Smooth muscle cell (in vitro differentiated cells): ENCODE data around the gene ZNF117. TPM values are rescaled to one million over a fixed set of nuclear protein-coding genes. Genes with fewer than 3 reads are reported as not detected.

Source experiments
- DNase-seq: peaks from one replicate; lab custom pipeline; 2025; ENCODE audit not compliant: unreplicated experiment; lab: John Stamatoyannopoulos, UW
- H2AFZ ChIP-seq: fragments of 200-600 bp; sonication (generic); 2 replicates; pipeline ENCODE4 v1.6.0; 2016; ENCODE audit warnings: antibody characterized with exemption, low read depth, mild to moderate bottlenecking
- H3F3A ChIP-seq: fragments of 200-600 bp; sonication (generic); 2 replicates; pipeline ENCODE4 v1.6.0; 2017; ENCODE audit warnings: antibody characterized with exemption, low read depth
- H3K27ac ChIP-seq: fragments of 200-600 bp; sonication (generic); 2 replicates; pipeline ENCODE4 v1.5.1; 2016; ENCODE audit warnings: low read depth, mild to moderate bottlenecking
- H3K27me3 ChIP-seq: fragments of 200-600 bp; sonication (generic); 2 replicates; pipeline ENCODE4 v1.6.1; 2016; ENCODE audit warnings: low read depth, mild to moderate bottlenecking
- H3K36me3 ChIP-seq: fragments of 200-600 bp; sonication (generic); 2 replicates; pipeline ENCODE4 v1.5.1; 2016; ENCODE audit warnings: low read depth
- H3K4me1 ChIP-seq: fragments of 200-600 bp; sonication (generic); 2 replicates; pipeline ENCODE4 v1.5.1; 2016; ENCODE audit warnings: low read depth
- H3K4me2 ChIP-seq: fragments of 200-600 bp; sonication (generic); 2 replicates; pipeline ENCODE4 v1.6.0; 2016; ENCODE audit warnings: mild to moderate bottlenecking
- H3K4me3 ChIP-seq: fragments of 200-600 bp; sonication (generic); 2 replicates; pipeline ENCODE4 v1.5.1; 2016; ENCODE audit warnings: mild to moderate bottlenecking
- H3K79me2 ChIP-seq: fragments of 200-600 bp; sonication (generic); 2 replicates; pipeline ENCODE4 v1.6.0; 2016; ENCODE audit warnings: low read depth, mild to moderate bottlenecking
- H3K9ac ChIP-seq: fragments of 200-600 bp; sonication (generic); 2 replicates; pipeline ENCODE4 v1.6.0; 2016; ENCODE audit warnings: low read depth
- H3K9me3 ChIP-seq: fragments of 200-600 bp; sonication (generic); replicated peaks from 2 replicates; pipeline ENCODE4 v1.5.1; 2016; ENCODE audit warnings: low read depth
- H4K20me1 ChIP-seq: fragments of 200-600 bp; sonication (generic); 2 replicates; pipeline ENCODE4 v1.6.0; 2016; ENCODE audit warnings: low read depth
- CTCF ChIP-seq: fragments of 200-600 bp; sonication (generic); IDR thresholded peaks from 2 replicates; pipeline ENCODE4 v1.5.1; 2017; ENCODE audit warnings: borderline replicate concordance, mild to moderate bottlenecking, antibody characterized with exemption; ENCODE audit not compliant: insufficient read depth, poor library complexity, severe bottlenecking
- WGBS: methylation state at CpG from one replicate; pipeline ENCODE4 v1.1.7; 2016; ENCODE audit warnings: low lambda C conversion rate; 5-methylcytosine and 5-hydroxymethylcytosine counted together
- polyA plus RNA-seq: library from polyadenylated mRNA; unstranded; fragments of >200 nt; fragmentation: Nextera tagmentation; extraction: Ambion mirVana; gene quantifications from 2 replicates; pipeline ENCODE4 v1.2.1, GENCODE V29; 2016
- total RNA-seq: library from RNA; depleted of rRNA; stranded (reverse); fragments of >200 nt; gene quantifications from 2 replicates; pipeline ENCODE4 v1.2.3, GENCODE V29; 2014

Gene ZNF117
- total and polyA plus RNA-seq, 2 experiments from 2014 or later, result 1.4 to 11.5 TPM

GRCh38 chr7:65006094-65006992, 15.5 kb upstream of the ZNF117 start, which contains the start of gene ERV3-1:
Gene ERV3-1, minus strand, starts transcription at chr7:65006687. Its CDS starts 13,661 bp downstream, at chr7:64993026.
- no peak for TF ChIP-seq CTCF
- H2AFZ ChIP-seq, result peak within 1 kb of the TSS; percentile 94
- H3K27me3 ChIP-seq, result no peaks in the 10 kb centered on the region
- H3K4me2 ChIP-seq, result peak within 1 kb of the TSS; percentile 94
- peak within 1 kb of the TSS; percentile 84 for H3K4me3 ChIP-seq
- DNase-seq, result peak; percentile 59
- H3K4me1 ChIP-seq, result peaks cover 11% of the 10 kb centered on the region
- WGBS, result 1% methylated on average over 33 of the region's 33 CpGs
- H3K9ac ChIP-seq, result peak within 1 kb of the TSS; percentile 93
- peak within 1 kb of the TSS; percentile 83 for H3K27ac ChIP-seq
- peaks cover 49% of the 10 kb centered on the region for H3K79me2 ChIP-seq
- peaks cover 4% of the 10 kb centered on the region for H3K36me3 ChIP-seq
- H3F3A ChIP-seq, result no peaks in the 10 kb centered on the region
- H3K9me3 ChIP-seq, result no peaks in the 10 kb centered on the region
- H4K20me1 ChIP-seq, result peaks cover 14% of the 10 kb centered on the region

- no peaks in the 10 kb centered on the region for H3K9me3 ChIP-seq
- 79% methylated on average over 1 of the region's 1 CpG for WGBS
- peaks cover 14% of the 10 kb centered on the region for H4K20me1 ChIP-seq
- no peak overlapping the region for H3K27ac ChIP-seq
- no peak overlapping the region for H3K9ac ChIP-seq
- H3K27me3 ChIP-seq, result no peaks in the 10 kb centered on the region
- no peak for DNase-seq
- H3K4me1 ChIP-seq, result peaks cover 11% of the 10 kb centered on the region
- peak overlapping the region; percentile 84 for H3K4me3 ChIP-seq
- no peak overlapping the region for H2AFZ ChIP-seq
- peaks cover 55% of the 10 kb centered on the region for H3K79me2 ChIP-seq
- H3K4me2 ChIP-seq, result no peak overlapping the region
- H3F3A ChIP-seq, result no peaks in the 10 kb centered on the region
- H3K36me3 ChIP-seq, result peaks cover 4% of the 10 kb centered on the region
- no peak for TF ChIP-seq CTCF
Measured at GRCh38 chr7:65004575-65004974, 13.7 kb upstream of the ZNF117 start.

GRCh38 chr7:65002972-65003585, 12.2 kb upstream of the ZNF117 start:
- Histone ChIP-seq H3K9me3 (no peaks in the 10 kb centered on the region), H4K20me1 (peaks cover 14% of the 10 kb centered on the region), H3F3A (no peaks in the 10 kb centered on the region), H3K4me2 (no peak overlapping the region), H3K4me1 (peaks cover 11% of the 10 kb centered on the region), H3K36me3 (peaks cover 4% of the 10 kb centered on the region), H3K79me2 (peaks cover 55% of the 10 kb centered on the region), H3K27me3 (no peaks in the 10 kb centered on the region), H3K27ac (no peak overlapping the region), H3K4me3 (no peak overlapping the region), H2AFZ (no peak overlapping the region), H3K9ac (no peak overlapping the region)
- no peak for DNase-seq
- WGBS, result 93% methylated on average over 2 of the region's 2 CpGs
- no peak for TF ChIP-seq CTCF
